PFSK-1 (cell line): ENCODE measurements around the gene VSIG10L.

ENCODE experiments used
- POLR2AphosphoS5 ChIP-seq: IDR thresholded peaks from 2 replicates; pipeline ENCODE4 v1.6.1; 2012; ENCODE audit warnings: low read depth, mild to moderate bottlenecking, control low read depth, low read length, moderate library complexity
- SIN3A ChIP-seq: IDR thresholded peaks from 2 replicates; pipeline ENCODE4 v1.6.1; 2012; ENCODE audit warnings: mild to moderate bottlenecking, low read length, moderate library complexity, borderline replicate concordance; ENCODE audit not compliant: insufficient read depth
- TAF1 ChIP-seq: IDR thresholded peaks from 2 replicates; pipeline ENCODE4 v1.6.1; 2012; ENCODE audit warnings: low read length, control low read depth, borderline replicate concordance; ENCODE audit not compliant: insufficient read depth
- TF ChIP-seq, protein P1 (sequence below), 2 experiments: IDR thresholded peaks; 2 replicates each; pipeline versions ENCODE4 v1.6.1 to v1.8.0; 2011 to 2012; ENCODE audit warnings: low read depth in 2 of 2, low read length in 2 of 2, control low read depth in 1 of 2, inconsistent platforms in 1 of 2, mild to moderate bottlenecking in 1 of 2, moderate library complexity in 1 of 2; ENCODE audit not compliant: insufficient read depth in 1 of 2

DNA sequence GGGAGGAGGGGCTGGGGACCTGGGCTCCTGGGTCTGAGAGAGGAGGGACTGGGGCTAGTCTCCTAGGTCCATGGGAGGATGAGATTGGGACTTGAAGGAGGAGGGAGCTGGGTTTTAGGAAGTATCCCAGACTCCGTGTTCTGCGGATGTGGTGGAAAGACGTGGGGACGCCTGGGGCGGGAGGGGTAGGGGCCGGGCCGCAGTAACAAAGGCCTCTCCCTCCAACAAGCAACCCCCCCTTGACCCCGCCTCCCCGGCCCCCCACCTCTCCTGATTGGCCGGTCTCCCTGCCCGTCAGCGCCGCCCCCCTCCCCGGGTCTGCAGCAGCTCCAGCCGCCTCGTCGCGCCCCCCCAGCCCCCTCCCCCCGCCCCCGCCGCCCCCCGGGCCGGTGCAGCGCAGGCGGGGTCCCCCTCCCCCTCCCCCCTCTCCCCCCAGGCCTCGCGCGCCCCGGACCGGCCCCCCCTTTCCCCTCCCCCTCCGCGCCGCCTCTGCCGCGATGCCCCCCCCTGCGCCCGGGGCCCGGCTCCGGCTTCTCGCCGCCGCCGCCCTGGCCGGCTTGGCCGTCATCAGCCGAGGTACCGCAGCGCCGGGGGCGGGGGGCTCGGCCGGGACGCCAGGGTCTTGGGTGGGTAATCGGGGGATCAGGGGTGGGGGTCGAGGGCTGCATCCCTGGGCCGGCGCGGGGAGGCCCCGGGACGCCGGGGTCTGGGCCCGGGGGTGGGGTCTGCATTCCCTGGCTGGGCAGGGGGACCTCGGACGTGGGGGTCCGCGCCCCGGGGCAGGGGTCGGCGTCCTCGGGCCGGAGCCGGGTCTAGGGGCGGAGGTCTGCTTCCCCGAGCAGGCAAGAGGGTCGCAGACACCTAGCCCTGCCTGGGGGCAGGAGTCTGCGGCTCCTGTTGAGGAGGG, 30.3 kb downstream of the VSIG10L start, which contains the start of gene IGLON5:
- TF ChIP-seq POLR2AphosphoS5 (no peak), TAF1 (no peak), SIN3A (no peak)
- TF ChIP-seq, protein P1, sequence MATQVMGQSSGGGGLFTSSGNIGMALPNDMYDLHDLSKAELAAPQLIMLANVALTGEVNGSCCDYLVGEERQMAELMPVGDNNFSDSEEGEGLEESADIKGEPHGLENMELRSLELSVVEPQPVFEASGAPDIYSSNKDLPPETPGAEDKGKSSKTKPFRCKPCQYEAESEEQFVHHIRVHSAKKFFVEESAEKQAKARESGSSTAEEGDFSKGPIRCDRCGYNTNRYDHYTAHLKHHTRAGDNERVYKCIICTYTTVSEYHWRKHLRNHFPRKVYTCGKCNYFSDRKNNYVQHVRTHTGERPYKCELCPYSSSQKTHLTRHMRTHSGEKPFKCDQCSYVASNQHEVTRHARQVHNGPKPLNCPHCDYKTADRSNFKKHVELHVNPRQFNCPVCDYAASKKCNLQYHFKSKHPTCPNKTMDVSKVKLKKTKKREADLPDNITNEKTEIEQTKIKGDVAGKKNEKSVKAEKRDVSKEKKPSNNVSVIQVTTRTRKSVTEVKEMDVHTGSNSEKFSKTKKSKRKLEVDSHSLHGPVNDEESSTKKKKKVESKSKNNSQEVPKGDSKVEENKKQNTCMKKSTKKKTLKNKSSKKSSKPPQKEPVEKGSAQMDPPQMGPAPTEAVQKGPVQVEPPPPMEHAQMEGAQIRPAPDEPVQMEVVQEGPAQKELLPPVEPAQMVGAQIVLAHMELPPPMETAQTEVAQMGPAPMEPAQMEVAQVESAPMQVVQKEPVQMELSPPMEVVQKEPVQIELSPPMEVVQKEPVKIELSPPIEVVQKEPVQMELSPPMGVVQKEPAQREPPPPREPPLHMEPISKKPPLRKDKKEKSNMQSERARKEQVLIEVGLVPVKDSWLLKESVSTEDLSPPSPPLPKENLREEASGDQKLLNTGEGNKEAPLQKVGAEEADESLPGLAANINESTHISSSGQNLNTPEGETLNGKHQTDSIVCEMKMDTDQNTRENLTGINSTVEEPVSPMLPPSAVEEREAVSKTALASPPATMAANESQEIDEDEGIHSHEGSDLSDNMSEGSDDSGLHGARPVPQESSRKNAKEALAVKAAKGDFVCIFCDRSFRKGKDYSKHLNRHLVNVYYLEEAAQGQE (IDR thresholded peaks at IDR 0.05; ENCODE audit: insufficient read depth in 1 of 2, low read depth in 2 of 2, low read length in 2 of 2), result no peak
